DMS53 treated with DMSO at 0.1 percent for 48 hours (cell line): ENCODE results near the gene ABCB10.
A peak's percentile ranks its signal among the peaks of the same experiment; 100 is the strongest.
"Not testable (repeated sequence)": the region's sequence is repeated elsewhere in the genome, so short reads cannot be mapped to it uniquely, and the experiment has no call there.

Source experiments
- DNase-seq: peaks from one replicate; lab custom pipeline; 2025; ENCODE audit not compliant: unreplicated experiment; lab: John Stamatoyannopoulos, UW

ABCB10 gene

DNA sequence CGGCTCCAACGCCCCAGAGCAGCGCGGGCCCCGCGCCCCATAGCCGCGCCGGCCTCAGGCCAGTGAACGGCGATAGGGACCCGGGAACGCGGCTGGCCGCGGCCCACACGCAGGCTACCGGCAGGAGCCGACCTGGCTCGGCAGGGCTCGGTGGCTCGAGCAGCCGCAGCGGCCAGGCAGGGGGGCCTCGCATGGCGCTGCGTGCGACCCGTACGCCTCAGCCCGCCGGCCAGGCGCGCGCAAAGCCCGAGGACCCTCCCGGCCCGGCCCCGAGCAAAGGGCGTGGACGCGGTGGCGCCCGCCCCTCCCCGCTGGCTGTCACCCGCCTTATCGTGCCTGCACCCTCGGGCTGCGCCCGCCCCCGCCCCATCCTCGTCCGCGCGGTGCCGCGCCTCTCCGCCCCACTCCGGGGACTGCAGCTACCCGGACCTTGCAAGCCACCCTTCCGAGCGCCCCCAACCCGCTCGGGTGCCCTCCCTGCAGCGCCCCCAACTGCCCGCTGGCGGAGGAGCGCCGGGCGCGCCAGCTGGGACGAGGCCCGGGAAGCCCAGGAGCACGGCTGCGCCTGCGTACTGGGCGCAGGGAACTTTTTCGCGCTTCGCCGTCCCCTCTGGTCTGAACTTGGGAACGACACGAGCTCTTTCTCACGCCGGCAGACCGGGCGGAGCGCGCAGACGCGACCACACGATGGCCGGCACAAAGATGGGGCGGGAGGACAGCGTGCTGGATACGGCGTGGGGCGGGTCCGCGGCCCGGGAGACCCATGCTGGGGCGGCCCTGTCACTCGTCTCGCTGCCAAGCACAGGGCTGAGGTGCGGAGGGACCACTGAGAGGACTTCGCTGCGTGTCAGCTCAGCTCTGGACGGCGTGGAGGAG is at the start of gene ABCB10:
Gene ABCB10 (minus strand): TSS at position 248 of the 876 bp plus-strand sequence. CDS start 55 bp downstream, at position 193.
- DNase-seq = peak; percentile 97

DNA sequence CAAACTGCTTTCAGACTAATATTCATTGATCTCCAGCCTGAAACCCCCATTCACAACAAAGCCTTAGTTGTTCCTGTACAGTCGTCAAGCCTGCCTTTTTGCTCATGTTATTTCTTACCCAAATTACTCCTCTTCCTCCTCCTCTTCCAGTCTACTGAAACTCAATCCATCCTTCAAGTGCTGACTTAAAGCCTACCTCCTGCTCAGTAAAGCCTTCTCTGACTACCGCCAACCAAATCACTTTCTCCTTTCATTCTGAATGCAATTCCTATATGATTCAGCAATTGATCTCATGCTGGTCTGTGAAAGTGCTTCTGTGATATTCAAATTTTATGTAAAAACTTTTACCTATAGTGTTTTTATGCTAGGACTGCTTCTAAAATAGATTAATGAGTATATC is 48.9 kb upstream of the ABCB10 start:
- DNase-seq = no peak

DNA sequence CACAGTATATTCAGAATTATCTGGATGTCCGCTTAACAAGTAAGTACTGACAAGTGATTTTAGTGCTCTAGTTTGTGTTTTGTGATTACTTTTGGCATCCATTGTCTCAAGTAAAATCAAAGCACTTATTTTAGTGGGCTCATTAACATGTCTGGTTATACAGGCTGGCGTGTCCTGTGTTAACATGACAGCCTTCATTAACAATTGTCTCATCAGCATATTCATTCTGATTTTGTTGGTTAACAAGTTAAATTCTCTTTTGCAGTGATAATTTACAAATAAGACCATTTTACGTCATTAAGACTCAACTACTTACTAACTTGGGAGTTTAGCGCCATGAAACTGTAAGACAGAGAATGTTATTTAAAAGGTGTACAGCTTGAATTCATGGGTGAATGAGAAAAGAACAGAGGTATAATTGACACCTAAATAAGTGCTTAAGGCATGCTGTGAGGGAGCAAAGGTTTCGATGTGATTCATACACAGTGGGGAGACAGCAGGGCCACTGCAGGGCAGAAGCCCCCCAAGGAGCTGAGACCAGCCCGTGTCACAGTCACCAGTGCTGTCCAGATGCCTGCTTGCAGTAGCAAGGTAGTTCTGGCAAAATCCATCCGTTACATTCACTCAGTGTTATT is 45.0 kb upstream of the ABCB10 start:
- DNase-seq = no peak

GRCh38 chr1:229600229-229600628 is 41.7 kb upstream of the ABCB10 start:
- no peak for DNase-seq

DNA sequence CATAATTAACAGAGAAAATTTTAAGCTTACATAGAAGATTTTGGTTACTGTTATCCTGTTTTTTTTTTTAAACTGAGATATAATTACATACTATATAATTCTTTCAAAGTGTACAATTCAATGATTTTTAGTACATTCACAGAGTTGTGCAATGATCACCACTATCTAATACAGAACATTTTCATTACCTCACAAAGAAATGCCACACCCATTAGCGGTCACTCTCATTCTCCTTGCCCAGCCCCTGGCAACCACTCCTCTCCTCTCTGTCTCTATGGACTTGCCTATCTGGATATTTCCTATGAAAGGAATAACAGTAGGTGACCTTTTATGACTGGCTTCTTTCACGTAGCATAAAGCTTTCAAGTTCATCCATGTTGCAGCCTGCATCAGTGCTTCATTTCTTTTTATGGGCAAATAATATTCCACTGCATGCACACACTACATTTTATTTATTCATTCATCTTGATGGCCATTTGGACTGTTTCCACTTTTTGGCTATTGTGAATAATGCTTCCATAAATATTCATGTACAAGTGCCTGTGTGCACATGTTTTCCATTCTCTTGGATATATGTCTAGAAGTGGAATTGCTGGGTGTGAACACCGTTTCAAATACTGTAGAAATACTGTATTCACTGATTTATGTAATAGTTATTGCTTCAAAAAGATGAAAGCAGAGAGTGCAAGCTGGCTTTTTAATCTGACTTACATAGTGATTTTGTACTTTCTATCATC is 40.9 kb upstream of the ABCB10 start:
- no peak for DNase-seq

DNA sequence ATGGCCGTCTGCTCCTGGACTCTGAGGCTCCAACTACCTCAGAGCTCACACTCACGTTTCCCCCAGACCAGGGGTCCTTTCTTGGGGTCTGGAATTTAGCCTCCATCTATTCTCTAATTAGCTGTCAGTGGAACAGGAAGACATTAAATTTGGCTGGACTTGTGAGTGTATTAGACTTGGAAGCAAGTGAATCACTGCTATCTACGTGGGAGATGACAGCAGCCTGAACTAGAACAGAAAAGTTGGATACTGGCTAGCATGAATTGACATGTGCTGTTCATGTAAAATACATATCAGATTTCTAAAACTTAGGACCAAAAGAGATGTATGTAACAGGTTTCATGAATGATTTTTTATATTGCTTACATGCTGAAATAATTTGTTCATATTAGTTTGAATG is 39.4 kb upstream of the ABCB10 start:
- DNase-seq = no peak

GRCh38 chr1:229596925-229597699 is 38.6 kb upstream of the ABCB10 start:
- no peak for DNase-seq

GRCh38 chr1:229595876-229596275 is 37.4 kb upstream of the ABCB10 start:
- DNase-seq = not testable (repeated sequence)

GRCh38 chr1:229594227-229595008 is 35.9 kb upstream of the ABCB10 start:
- no peak for DNase-seq

DNA sequence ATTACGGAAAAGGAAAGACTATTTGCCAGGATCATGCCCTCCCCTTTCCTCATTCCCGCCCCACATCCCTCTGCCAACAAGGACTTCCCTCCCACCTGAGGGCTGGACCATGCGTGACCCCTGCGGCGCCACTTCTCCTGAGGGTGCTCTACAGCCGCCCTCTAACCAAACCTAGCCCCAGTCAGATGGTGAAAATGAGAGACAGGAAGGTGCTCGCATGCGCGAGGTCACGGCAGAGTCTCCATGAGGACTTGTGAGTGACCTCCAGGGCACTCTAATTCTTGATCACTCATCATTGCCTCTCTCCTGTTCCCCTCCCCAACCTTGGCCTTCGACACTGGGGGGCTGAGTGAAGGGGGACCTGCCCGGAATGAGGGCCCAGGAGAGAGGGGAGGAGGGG is 35.3 kb upstream of the ABCB10 start:
- DNase-seq = no peak

GRCh38 chr1:229590119-229590518 is 31.6 kb upstream of the ABCB10 start:
- no peak for DNase-seq

GRCh38 chr1:229585338-229585737 is 26.8 kb upstream of the ABCB10 start:
- no peak for DNase-seq

- DNase-seq = no peak
Measured at GRCh38 chr1:229582715-229583114, 24.2 kb upstream of the ABCB10 start.

DNA sequence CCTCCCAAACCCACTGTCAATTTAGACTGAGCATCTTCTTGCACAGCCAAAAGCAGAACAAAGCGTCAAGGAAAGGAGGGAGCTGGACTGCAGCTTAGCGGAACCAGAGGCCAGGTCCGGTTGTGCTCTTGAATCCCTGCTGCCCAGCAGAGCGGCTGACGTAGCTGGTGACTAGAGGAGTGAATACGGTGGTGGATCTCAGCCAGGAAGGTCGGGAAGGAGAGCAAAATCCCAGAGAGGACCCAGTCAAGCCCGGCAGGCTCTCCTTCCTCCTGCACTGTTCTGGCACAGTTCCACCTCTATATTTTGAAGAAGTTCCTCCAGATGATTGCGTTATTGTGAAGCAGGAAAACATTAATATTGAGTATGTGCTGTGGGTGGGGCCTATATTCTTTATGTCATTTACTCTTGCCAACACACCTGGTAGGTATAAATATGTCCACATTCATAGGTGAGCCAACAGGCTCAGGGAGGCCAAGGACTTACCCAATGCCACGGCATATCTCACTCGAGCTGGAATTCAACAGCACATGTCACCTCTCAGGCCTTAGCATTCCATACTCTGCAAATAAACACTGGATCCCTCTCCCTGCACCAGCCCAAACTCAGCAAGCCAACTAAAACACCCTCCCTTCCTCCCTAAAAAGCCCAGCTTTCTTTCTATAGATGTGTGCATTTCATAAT is 23.6 kb upstream of the ABCB10 start:
- no peak for DNase-seq

GRCh38 chr1:229581485-229581884 is 23.0 kb upstream of the ABCB10 start:
- DNase-seq = no peak

- DNase-seq = no peak
Measured at GRCh38 chr1:229579059-229579673, 20.7 kb upstream of the ABCB10 start.

DNA sequence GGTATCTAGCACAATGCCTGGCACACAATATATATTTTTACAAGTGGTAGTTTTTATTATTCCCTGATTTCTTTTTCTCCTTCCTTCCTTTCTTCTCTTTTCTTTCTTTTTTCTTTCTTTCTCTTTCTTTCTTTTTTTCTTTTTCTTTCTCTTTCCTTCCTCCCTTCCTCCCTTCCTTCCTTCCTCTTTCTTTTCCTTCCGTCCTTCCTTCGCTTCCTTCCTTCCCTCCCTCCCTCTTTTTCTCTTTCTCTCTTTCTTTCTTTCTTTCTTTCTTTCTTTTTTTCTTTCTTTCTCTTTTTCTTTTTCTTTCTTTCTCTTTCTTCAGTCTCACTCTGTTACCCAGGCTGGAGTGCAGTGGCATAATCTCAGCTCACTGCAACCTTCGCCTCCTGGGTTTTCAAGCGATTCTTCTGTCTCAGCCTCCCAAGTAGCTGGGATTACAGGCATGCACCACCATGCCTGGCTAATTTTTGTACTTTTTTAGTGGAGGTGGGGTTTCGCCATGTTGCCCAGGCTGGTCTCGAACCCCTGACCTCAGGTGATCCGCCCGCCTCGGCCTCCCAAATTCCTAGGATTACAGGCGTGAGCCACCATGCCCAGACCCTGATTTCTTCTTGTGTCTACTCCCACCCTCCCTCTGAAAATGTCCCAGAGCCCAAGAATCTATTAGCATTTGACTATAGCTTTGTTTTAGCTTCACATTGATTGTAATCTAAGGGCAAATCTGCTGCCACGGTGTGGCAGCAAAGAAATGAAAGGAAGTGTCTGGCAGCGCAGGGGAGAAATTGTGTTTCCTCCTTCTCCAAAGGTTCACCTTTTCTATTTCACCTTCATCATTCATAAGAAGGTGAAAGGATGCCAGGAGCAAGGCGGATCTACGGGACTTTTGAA is 19.9 kb upstream of the ABCB10 start:
- no peak for DNase-seq
